KMS-11 (cell line): ENCODE data around the gene HSD17B2.

Experiments
- H2AFZ ChIP-seq: fragments of 200-600 bp; sonication (generic); 2 replicates; pipeline ENCODE4 v1.6.1; 2016; ENCODE audit warnings: antibody characterized with exemption, mixed run types, low read depth
- H3K27ac ChIP-seq: fragments of 200-600 bp; sonication (generic); 2 replicates; pipeline ENCODE4 v1.6.1; 2016; ENCODE audit warnings: mild to moderate bottlenecking, mixed run types
- H3K27me3 ChIP-seq: fragments of 200-600 bp; sonication (generic); 2 replicates; pipeline ENCODE4 v1.6.1; 2017; ENCODE audit warnings: mild to moderate bottlenecking, low read depth, mixed run types, moderate library complexity; ENCODE audit not compliant: insufficient read depth
- H3K36me3 ChIP-seq: fragments of 200-600 bp; sonication (generic); 2 replicates; pipeline ENCODE4 v1.6.1; 2017; ENCODE audit warnings: mild to moderate bottlenecking, mixed run types; ENCODE audit not compliant: insufficient read depth
- H3K4me1 ChIP-seq: fragments of 200-600 bp; sonication (generic); 2 replicates; pipeline ENCODE4 v1.6.1; 2016; ENCODE audit warnings: mild to moderate bottlenecking, low read depth, mixed run types; ENCODE audit not compliant: poor library complexity, severe bottlenecking
- H3K4me2 ChIP-seq: fragments of 200-600 bp; sonication (generic); 2 replicates; pipeline ENCODE4 v1.7.0; 2016; ENCODE audit warnings: mild to moderate bottlenecking, mixed run types
- H3K4me3 ChIP-seq: fragments of 200-600 bp; sonication (generic); IDR thresholded peaks from 2 replicates; pipeline ENCODE4 v1.6.1; 2017; ENCODE audit warnings: low read depth, low read length, mixed read lengths; ENCODE audit not compliant: insufficient read depth
- H3K79me2 ChIP-seq: fragments of 200-600 bp; sonication (generic); 2 replicates; pipeline ENCODE4 v1.6.1; 2016; ENCODE audit warnings: low read depth, mixed run types; ENCODE audit not compliant: insufficient read depth
- H3K9ac ChIP-seq: fragments of 200-600 bp; sonication (generic); 2 replicates; pipeline ENCODE4 v1.6.1; 2016; ENCODE audit warnings: mild to moderate bottlenecking, mixed run types
- H4K20me1 ChIP-seq: fragments of 200-600 bp; sonication (generic); 2 replicates; pipeline ENCODE4 v1.6.1; 2016; ENCODE audit warnings: mild to moderate bottlenecking, mixed run types; ENCODE audit not compliant: insufficient read depth
- CTCF ChIP-seq: fragments of 200-600 bp; sonication (generic); conservative IDR thresholded peaks from 2 replicates; pipeline ENCODE4 v1.6.1; 2017; ENCODE audit warnings: low read depth, mild to moderate bottlenecking, antibody characterized with exemption, low read length, moderate library complexity, mixed read lengths

HSD17B2 gene

GRCh38 chr16:82133798-82134197 lies 98.7 kb downstream of the HSD17B2 start:
- TF ChIP-seq CTCF = no peak

GRCh38 chr16:82134846-82135245 lies 99.8 kb downstream of the HSD17B2 start:
- no peaks in the 10 kb centered on the region for H3K36me3 ChIP-seq
- no peaks in the 10 kb centered on the region for H3K79me2 ChIP-seq
- H4K20me1 ChIP-seq = no peaks in the 10 kb centered on the region
- no peak overlapping the region for H3K9ac ChIP-seq
- H3K27me3 ChIP-seq = no peaks in the 10 kb centered on the region
- H3K4me3 ChIP-seq = no peak overlapping the region
- H3K27ac ChIP-seq = no peak overlapping the region
- H2AFZ ChIP-seq = no peak overlapping the region
- no peaks in the 10 kb centered on the region for H3K4me1 ChIP-seq
- TF ChIP-seq CTCF = no peak
- no peak overlapping the region for H3K4me2 ChIP-seq

More at GRCh38 chr16:82133798-82134197, 98.7 kb downstream of the HSD17B2 start:
- no peak overlapping the region for H3K27ac ChIP-seq
- H3K9ac ChIP-seq = no peak overlapping the region
- H3K4me3 ChIP-seq = no peak overlapping the region
- no peaks in the 10 kb centered on the region for H3K36me3 ChIP-seq
- no peak overlapping the region for H2AFZ ChIP-seq
- H4K20me1 ChIP-seq = no peaks in the 10 kb centered on the region
- H3K4me2 ChIP-seq = no peak overlapping the region
- H3K27me3 ChIP-seq = no peaks in the 10 kb centered on the region
- no peaks in the 10 kb centered on the region for H3K79me2 ChIP-seq
- no peaks in the 10 kb centered on the region for H3K4me1 ChIP-seq

GRCh38 chr16:82135844-82136243 lies 100.8 kb downstream of the HSD17B2 start:
- Histone ChIP-seq H3K4me3 (no peak overlapping the region), H3K9ac (no peak overlapping the region), H2AFZ (no peak overlapping the region), H3K4me1 (no peaks in the 10 kb centered on the region), H3K27ac (no peak overlapping the region), H3K36me3 (no peaks in the 10 kb centered on the region), H4K20me1 (no peaks in the 10 kb centered on the region), H3K4me2 (no peak overlapping the region), H3K79me2 (no peaks in the 10 kb centered on the region), H3K27me3 (no peaks in the 10 kb centered on the region)
- no peak for TF ChIP-seq CTCF

- no peak overlapping the region for H3K9ac ChIP-seq
- H3K4me2 ChIP-seq = no peak overlapping the region
These were observed 102.1 kb downstream of the HSD17B2 start for GRCh38 chr16:82136956-82137821.

More at GRCh38 chr16:82136956-82137821, 102.1 kb downstream of the HSD17B2 start:
- no peaks in the 10 kb centered on the region for H3K27me3 ChIP-seq
- H3K4me3 ChIP-seq = no peak overlapping the region
- no peaks in the 10 kb centered on the region for H3K79me2 ChIP-seq
- no peaks in the 10 kb centered on the region for H3K4me1 ChIP-seq
- H3K27ac ChIP-seq = no peak overlapping the region
- no peak overlapping the region for H2AFZ ChIP-seq
- no peaks in the 10 kb centered on the region for H3K36me3 ChIP-seq
- H4K20me1 ChIP-seq = no peaks in the 10 kb centered on the region
- TF ChIP-seq CTCF = no peak
